ENCODE results near the gene TTC7B. TPM values are rescaled to one million over a fixed set of nuclear protein-coding genes. Genes with fewer than 3 reads are reported as not detected.

The TTC7B gene
- total and polyA plus RNA-seq, 9 of the 15 experiments (the other 6 are each of a cell fraction or from before 2014, with no cell fraction given) = 2.2 to 77.2 (median 36.7) TPM

DNA sequence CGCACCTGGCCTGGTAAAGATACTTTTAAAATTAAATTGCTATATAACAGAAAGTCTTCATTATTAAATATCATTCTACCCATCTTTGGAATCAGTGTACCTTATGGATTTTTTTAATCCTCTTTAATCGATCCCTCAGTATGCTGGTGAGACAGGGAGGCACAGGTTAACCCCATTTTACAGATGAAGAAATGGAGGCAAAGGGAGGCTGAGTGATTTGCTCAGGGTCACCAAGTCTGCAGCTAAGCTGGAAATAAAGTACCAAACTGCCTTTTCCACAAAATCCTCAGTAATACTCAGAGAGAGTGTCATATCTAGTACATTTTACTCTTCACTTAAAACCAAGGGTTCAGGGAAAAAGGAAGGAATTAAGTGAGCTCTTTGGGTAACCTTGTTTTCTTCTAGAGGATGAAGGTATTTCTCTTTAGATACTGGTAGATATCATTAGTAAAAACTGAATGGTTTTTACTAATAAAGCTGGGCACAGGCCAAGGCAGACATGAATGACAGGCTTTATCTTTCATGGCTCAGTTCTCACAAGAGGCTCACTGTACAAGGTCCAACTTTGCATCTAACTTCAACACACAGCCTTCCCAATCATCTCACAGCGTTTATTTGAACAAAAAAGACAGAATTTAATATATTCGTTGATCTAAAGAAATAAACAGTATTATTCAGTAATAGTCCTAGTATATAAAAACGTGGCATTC, 35.3 kb upstream of the TTC7B start:
- Histone ChIP-seq H2AFZ (ENCODE audit: low read depth, low read length) (no peak overlapping the region), H3K9me3 (replicated peaks; ENCODE audit: control insufficient read depth, insufficient read depth, low read depth, low read length) (no peaks in the 10 kb centered on the region), H3K4me2 (ENCODE audit: insufficient read depth, low read length) (no peak overlapping the region), H3K9ac (ENCODE audit: insufficient read depth in 1 of 2, low read depth in 2 of 2, low read length in 2 of 2) (no peak overlapping the region), H3K9me1 (ENCODE audit: control insufficient read depth, insufficient read depth, low read length) (no peaks in the 10 kb centered on the region), H3K27me3 (ENCODE audit: control insufficient read depth in 2 of 2, insufficient read depth in 2 of 2, low read length in 2 of 2) (no peaks in the 10 kb centered on the region), H3K4me3 (no peak overlapping the region), H3K36me3 (ENCODE audit: control insufficient read depth, insufficient read depth, low read length) (no peaks in the 10 kb centered on the region), H4K20me1 (replicated peaks; ENCODE audit: control insufficient read depth, insufficient read depth, low read length) (no peaks in the 10 kb centered on the region), H3K4me1 (replicated peaks in 1 of 2; ENCODE audit: control insufficient read depth in 2 of 2, insufficient read depth in 2 of 2, low read length in 2 of 2) (peaks cover 0 to 9% of the 10 kb centered on the region in 2 experiments; a peak in 3 of 5 replicates), H3K79me2 (ENCODE audit: control insufficient read depth, insufficient read depth, low read length) (no peaks in the 10 kb centered on the region), H3K27ac (ENCODE audit: extremely low read depth, low read depth, low read length) (no peak overlapping the region)
- DNase-seq (ENCODE audit: extremely low read depth in 1 of 4, low spot score in 3 of 4) (no peak), FAIRE-seq (no peak), ATAC-seq (no peak)
- BruUV-seq (replicated peaks) = no TSS peak
- in situ Hi-C loops (cut with MboI) = no loop called here
- intact Hi-C loops (cut with micrococcal nuclease) = no loop called here
- ChIA-PET CTCF (ENCODE audit: low intra/inter-chr PET ratio) (no interaction called here), POLR2A (interaction anchor here (0.7 kb wide), 1 partner anchor 864 kb away, joined by 4 read pairs; no protein-coding TSS in a partner anchor)
- TF ChIP-seq, protein P1, sequence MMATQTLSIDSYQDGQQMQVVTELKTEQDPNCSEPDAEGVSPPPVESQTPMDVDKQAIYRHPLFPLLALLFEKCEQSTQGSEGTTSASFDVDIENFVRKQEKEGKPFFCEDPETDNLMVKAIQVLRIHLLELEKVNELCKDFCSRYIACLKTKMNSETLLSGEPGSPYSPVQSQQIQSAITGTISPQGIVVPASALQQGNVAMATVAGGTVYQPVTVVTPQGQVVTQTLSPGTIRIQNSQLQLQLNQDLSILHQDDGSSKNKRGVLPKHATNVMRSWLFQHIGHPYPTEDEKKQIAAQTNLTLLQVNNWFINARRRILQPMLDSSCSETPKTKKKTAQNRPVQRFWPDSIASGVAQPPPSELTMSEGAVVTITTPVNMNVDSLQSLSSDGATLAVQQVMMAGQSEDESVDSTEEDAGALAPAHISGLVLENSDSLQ (IDR thresholded peaks at IDR 0.05) = peak; percentile 45; the same call in 1 of the 2 replicates
- TF ChIP-seq BCOR (IDR thresholded peaks at IDR 0.05) = peak; percentile 39; the same call in 1 of the 2 replicates
- no peak for TF ChIP-seq BCL6 (CRISPR knock-in tag; IDR thresholded peaks at IDR 0.05)
- peak; percentile 73 for TF ChIP-seq RBM25 (IDR thresholded peaks at IDR 0.05; ENCODE audit: low read depth, low read length, severe bottlenecking)
- WGBS (ENCODE audit: insufficient coverage, low coverage, missing lambda C conversion rate) = 66% methylated on average over 5 of the region's 5 CpGs

DNA sequence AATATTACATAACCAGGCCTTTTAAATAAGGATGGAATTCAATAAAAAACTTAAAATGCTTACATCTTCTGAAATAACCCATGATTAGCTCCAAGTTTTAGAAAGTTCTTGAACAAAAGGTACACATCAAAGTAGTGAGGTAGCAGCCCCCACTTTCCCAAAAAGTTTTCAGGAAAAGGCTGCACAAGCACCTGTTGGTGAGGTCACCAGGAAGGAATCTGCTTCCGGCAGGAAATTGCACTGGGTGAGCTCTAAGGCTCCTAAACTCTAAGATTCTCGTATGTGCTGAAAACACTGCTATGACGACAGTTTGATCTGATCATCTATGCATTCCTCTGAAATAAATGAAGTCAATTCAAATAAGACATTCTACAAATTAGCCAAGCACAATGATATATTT, 34.3 kb upstream of the TTC7B start:
- no TSS peak for BruUV-seq (replicated peaks)
- Histone ChIP-seq H3K9ac (ENCODE audit: insufficient read depth in 1 of 2, low read depth in 2 of 2, low read length in 2 of 2) (no peak overlapping the region), H3K9me1 (ENCODE audit: control insufficient read depth, insufficient read depth, low read length) (no peaks in the 10 kb centered on the region), H3K4me2 (ENCODE audit: insufficient read depth, low read length) (no peak overlapping the region), H3K27me3 (ENCODE audit: control insufficient read depth in 2 of 2, insufficient read depth in 2 of 2, low read length in 2 of 2) (no peaks in the 10 kb centered on the region), H3K36me3 (ENCODE audit: control insufficient read depth, insufficient read depth, low read length) (no peaks in the 10 kb centered on the region), H3K9me3 (replicated peaks; ENCODE audit: control insufficient read depth, insufficient read depth, low read depth, low read length) (no peaks in the 10 kb centered on the region), H4K20me1 (replicated peaks; ENCODE audit: control insufficient read depth, insufficient read depth, low read length) (no peaks in the 10 kb centered on the region), H3K27ac (ENCODE audit: extremely low read depth, low read depth, low read length) (no peak overlapping the region), H3K4me3 (no peak overlapping the region), H3K79me2 (ENCODE audit: control insufficient read depth, insufficient read depth, low read length) (no peaks in the 10 kb centered on the region), H3K4me1 (replicated peaks in 1 of 2; ENCODE audit: control insufficient read depth in 2 of 2, insufficient read depth in 2 of 2, low read length in 2 of 2) (peaks cover 0 to 9% of the 10 kb centered on the region in 2 experiments; a peak in 3 of 5 replicates), H2AFZ (ENCODE audit: low read depth, low read length) (no peak overlapping the region)
- DNase-seq (ENCODE audit: extremely low read depth in 1 of 4, low spot score in 3 of 4) (no peak), FAIRE-seq (no peak), ATAC-seq (no peak)
- TF ChIP-seq, protein P2, sequence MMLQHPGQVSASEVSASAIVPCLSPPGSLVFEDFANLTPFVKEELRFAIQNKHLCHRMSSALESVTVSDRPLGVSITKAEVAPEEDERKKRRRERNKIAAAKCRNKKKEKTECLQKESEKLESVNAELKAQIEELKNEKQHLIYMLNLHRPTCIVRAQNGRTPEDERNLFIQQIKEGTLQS (IDR thresholded peaks at IDR 0.05) = peak; percentile 31; the same call in 1 of the 2 replicates
- TF ChIP-seq, protein P2 (CRISPR knock-in tag; conservative IDR thresholded peaks at IDR 0.05) = no peak
- TF ChIP-seq CTBP1 (IDR thresholded peaks at IDR 0.05; ENCODE audit: borderline replicate concordance) = no peak
- intact Hi-C loops (cut with micrococcal nuclease) (no loop called here), in situ Hi-C loops (cut with MboI) (no loop called here)
- ChIA-PET CTCF (ENCODE audit: low intra/inter-chr PET ratio) (no interaction called here), POLR2A (no interaction called here)
- WGBS (ENCODE audit: insufficient coverage, low coverage, missing lambda C conversion rate) = 71% methylated on average over 3 of the region's 3 CpGs

Measured in K562 (cell line).